GM12873 (cell line): ENCODE measurements around the gene PHOX2B.
A peak's percentile ranks its signal among the peaks of the same experiment; 100 is the strongest.

Experiments
- TF ChIP-seq, protein P1 (sequence below): IDR thresholded peaks from 2 replicates; pipeline ENCODE4 v1.5.1; 2012; ENCODE audit warnings: low read depth, mild to moderate bottlenecking, moderate library complexity, low read length, control low read depth; ENCODE audit not compliant: insufficient read depth; ENCODE audit errors: missing control alignments

PHOX2B gene

DNA sequence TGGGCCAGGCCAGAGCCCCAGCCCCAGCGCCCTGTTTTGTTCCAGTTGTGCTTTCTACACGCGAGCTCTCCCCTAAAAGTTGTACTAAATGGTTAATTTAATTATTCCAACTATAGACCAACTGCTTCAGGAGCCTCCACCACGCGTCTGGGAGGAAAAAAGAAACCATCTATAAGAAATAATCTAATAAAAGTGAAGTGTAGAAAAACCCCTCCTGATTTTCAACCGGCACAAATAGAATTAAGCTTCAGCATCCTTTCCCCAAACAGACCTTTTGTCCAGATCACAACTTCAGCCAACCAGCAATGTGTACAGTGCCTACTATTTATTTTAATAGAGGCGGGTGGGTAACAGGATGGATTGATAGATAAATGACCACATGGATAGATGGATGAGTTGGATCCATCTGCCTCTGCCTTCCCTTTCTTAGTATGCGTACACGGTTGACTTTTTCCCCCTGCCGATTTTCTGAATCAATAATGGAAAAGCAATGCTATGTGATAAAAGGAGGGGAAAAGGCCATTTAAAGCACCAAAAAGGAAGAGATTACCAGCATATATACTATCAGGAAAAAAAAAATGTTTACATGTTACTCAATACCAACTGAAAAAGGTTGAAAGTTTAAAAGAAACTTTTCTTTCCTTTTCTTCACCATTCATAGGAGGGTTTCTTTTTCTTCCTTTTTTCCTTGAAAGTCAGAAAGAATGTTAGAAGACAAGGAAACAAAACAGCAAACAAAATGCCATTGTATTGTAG lies 3.7 kb upstream of the PHOX2B start:
- TF ChIP-seq, protein P1, sequence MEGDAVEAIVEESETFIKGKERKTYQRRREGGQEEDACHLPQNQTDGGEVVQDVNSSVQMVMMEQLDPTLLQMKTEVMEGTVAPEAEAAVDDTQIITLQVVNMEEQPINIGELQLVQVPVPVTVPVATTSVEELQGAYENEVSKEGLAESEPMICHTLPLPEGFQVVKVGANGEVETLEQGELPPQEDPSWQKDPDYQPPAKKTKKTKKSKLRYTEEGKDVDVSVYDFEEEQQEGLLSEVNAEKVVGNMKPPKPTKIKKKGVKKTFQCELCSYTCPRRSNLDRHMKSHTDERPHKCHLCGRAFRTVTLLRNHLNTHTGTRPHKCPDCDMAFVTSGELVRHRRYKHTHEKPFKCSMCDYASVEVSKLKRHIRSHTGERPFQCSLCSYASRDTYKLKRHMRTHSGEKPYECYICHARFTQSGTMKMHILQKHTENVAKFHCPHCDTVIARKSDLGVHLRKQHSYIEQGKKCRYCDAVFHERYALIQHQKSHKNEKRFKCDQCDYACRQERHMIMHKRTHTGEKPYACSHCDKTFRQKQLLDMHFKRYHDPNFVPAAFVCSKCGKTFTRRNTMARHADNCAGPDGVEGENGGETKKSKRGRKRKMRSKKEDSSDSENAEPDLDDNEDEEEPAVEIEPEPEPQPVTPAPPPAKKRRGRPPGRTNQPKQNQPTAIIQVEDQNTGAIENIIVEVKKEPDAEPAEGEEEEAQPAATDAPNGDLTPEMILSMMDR, result no peak

DNA sequence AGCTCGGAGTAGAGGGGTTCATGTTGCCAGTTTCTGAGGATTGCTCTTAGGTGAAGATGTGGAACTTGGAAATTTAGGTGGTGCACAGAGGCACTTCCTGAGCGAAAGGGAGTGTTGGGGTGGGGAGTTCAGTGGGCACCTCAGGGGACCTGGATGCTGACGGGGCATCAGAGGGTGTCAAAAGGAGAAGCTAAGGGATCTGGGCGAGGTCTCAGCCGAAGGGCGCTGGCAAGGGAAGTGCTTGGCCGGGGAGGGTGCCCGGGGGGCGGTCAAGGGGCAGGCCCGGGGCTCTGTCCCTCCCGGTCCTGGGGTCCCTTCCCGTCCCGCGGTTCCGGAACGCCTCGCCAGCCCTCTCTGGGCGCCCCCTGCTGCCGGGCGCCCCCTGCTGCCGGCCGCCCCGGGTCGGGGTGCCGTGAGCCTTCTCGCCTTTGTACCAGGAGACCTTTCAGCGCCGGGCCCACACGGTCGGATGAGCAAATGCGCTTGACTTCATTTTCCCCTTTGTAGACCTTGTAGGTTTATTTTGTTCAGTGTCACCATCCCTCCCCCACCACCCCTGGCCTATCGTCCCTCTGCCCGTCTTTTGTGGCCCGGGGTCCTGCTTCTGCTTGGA lies 3.0 kb upstream of the PHOX2B start:
- TF ChIP-seq, protein P1, result peak; percentile 19

GRCh38 chr4:41750626-41751448 lies 2.3 kb upstream of the PHOX2B start:
- TF ChIP-seq, protein P1, result no peak

DNA sequence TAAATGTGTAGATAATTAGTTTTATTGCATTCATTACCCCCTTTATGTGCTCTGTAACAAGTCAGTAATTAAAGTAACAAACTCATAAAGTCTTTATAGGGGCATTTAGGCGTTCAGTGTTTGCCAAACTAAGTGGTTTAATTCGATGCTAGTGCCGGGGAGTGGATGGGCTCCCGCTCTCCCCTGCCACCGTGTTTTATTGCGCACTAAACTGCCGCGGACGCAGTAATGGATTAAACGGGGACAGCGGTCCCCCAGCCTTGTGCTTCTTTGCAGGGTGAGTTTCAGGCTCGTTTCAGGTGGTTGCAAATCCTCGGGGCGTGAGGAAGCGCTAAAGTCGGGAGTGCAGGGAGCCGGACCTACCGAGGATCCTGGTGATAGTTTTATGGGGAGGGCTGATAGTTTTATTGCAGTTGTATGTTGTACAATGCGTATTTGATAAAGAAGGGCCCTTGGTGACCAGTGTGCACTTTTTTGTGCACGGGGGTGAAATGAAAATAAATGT lies 1.6 kb upstream of the PHOX2B start:
- TF ChIP-seq, protein P1, result no peak

DNA sequence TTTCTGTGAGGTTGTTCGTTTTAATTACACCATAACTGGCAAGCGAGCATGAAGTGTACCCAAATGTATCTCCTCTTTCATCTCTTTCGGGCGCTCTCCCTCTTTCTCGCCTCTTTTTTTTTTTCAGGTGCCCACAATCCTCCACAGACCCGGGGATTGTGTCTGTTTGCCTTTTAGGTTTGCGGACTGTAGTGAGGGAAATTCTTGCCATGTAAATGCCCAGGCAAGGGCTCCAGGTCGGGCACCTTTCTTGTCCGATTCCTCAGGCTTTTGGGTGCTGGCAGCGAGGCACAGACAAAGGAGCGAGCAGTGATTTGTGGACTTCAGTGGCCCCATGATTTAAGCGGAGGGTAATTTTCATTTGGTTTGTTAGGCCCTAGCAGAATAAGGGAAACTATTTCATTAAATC lies 1.1 kb upstream of the PHOX2B start:
- TF ChIP-seq, protein P1, result no peak

DNA sequence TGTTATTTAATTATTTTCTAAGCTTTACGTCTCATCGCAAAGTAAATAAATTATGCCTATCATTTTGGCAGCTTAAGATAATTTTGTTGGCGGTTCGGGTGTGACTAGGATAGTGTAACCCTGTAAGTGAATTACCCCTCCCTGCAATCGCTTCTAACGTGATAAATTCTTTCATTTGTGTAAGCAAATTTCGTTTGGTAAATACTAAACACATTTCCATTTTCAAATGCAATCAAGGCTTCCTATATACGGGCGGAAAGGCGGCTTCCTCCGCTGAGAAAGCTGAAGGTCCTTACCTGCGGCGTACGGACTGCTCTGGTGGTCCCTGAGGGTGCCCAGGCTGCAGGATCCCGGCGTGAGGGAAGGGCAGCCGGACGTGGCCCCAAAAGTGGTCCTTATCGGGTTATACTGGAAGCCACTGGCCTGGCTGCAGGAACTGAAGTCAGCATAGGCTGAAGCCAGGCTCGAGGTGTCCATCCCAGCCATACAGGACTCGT lies 403 bp downstream of the PHOX2B start:
- TF ChIP-seq, protein P1, result no peak
